Daoy (cell line): ENCODE measurements around the gene TIMD4. TPM values are rescaled to one million over a fixed set of nuclear protein-coding genes. Genes with fewer than 3 reads are reported as not detected.

Experiments
- DNase-seq: peaks from one replicate; pipeline ENCODE4 v3.0.0-alpha.2; 2015; ENCODE audit warnings: low read depth
- total RNA-seq: library from RNA; depleted of rRNA; stranded (reverse); fragments of >200 nt; shearing (Covaris generic); gene quantifications from 2 replicates; pipeline ENCODE4 v1.2.3, GENCODE V29; 2014

TIMD4 gene
- total RNA-seq, 1 experiment from 2014 or later, result not detected

DNA sequence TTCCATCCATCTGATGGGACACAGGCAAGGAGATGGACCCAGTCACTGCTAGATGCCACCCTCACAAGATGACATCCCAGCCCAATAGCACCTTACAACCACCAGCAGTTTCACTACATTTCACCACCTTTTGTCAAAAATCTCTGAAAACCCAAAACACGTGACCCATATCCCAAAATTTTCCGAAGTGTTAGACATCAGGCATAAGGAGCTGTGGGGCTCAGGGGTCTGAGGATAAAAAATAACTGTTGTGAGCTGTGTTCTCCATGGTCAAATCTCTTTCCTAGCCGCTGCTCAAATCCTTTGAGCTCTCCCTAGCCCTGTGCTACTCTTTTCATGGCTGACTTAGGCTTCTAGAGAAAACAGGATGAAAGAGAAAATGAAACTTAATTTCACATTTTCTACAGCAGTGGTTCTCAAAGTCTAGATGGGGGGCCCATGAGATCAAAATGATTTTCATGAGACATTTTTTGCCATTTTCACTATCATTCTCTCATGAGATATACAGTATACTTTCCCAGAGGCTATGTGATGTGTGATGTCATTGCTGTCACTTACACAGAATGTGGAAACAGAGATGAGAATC lies 40.7 kb downstream of the TIMD4 start:
- DNase-seq, result no peak

DNA sequence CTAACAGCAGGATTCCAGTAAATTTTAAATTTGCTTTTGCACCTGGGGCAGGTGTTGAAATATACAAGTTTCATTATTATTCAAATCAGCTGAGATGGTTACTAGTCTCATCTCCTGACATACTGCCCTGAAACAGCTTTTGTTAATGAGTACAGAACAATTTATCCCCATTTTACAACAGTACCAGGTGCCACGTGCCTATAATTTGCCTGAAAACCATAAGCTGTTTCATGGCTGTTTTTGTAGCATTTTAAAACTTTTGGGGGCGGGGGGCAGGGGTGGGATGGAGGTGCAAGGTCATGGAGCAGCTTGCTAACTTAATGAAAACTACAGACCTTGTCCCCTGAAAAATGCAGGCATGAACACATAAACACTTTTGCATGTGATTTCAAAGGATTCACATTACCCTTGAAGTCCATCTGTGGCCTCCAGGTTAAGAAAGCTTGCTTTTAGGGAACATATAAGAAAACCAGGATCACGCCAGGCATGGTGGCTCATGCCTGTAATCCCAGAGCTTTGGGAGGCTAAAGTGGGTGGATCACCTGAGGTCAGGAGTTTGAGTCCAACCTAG lies 42.1 kb downstream of the TIMD4 start:
- DNase-seq, result no peak

GRCh38 chr5:156920042-156920860 lies 42.8 kb downstream of the TIMD4 start:
- DNase-seq, result peak; percentile 79

- peak; percentile 6 for DNase-seq
Measured at GRCh38 chr5:156918311-156918845, 44.6 kb downstream of the TIMD4 start.

DNA sequence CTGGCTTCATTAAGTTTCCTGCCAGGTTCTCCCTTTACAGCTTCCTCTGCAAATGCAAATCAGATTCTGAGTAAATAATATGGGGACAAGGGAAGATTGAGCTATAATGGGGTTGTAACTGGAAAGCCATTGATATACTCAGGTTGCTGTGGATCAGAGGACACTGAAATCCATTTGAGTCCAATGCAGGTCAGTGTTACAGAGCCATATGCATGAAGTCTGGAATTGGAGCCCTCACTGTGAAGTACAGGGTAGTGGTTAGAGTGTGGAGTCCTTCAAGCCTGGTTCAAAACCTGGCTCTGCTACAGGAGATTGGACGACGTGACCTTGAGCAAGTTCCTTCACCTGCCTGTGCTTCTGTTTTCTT lies 48.7 kb downstream of the TIMD4 start:
- no peak for DNase-seq

DNA sequence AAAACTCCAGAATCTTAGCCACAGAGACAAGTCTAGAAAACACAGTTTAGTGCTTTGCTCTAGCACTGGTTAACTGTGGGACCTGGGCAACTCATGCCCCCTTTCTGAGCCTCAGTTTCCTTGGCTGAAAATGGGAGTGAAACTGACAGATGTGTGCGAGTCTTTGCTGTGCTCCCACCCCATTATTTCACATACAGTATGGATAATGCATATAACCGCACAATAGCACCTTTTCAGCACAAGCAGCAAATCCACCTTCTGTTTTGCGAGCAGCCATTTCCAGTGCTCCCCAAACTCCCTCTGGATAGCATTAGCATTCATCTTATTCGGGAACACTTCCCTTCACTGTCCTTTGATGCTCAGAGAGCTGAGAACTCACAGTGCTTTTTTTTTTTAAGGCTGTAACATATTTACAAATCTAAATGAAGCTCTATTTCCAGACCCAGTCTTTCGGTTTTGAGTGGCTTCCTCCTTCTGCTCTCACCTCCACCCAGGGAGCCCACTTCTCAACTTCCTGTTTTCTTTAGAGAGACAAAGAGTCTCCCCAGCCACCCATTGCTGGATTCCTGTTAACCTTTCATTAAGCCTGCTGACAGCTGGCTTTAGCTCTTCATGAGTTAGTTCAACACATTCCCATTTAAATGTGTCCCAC lies 49.2 kb downstream of the TIMD4 start:
- DNase-seq, result peak; percentile 16

DNA sequence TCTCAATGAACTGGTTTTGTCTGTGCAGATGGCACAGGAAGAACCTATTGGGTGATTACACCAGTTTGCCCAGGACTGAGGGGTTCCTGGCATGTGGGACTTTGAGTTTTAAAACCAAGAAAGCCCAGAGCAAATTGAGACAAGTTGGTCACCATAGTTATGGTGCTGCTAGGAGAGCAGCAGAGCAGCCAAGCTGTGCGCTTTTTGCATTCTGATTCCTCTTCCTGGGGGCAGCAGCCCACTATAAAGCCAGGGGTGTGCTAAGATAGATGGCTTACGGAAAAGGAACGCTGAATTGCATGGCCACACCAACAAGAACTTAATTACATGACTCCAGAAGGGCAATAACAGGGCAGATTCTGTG lies 49.7 kb downstream of the TIMD4 start:
- no peak for DNase-seq

DNA sequence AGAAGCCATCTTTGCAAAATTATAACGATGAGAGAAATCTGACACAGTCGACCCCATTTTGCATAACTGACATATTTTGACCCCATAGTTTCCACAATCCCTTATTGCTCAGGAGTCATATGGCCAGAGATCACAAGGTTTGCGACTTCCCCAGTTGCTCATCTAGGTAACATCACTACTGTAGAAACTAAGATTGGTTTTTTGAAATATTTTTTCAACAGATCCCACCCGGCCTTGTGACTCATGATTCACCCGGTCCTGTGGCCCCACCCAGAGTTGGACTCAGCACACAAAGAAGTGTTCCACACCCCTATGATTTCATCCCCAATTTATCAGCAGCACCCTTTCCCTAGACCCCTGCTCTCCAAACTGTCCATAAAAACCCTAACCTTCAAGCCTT lies 50.2 kb downstream of the TIMD4 start:
- no peak for DNase-seq

DNA sequence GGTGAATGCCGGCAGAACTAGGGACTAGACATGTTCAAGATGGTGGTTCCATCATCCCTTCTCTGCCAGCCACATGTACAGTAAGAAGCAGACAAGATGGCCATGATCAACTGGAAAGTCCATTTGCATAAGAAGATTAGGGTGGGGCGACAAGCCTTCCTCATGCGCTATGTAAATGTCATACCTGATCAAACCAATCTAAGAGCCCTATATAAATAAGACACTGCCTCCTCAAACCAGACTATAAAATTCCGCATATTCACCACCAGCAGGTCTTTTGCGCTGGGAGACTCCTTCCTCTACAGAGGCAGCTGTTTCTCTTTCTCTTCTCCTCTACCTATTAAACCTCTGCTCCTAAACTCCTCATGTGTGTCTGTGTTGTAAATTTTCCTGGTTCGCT lies 53.8 kb downstream of the TIMD4 start:
- no peak for DNase-seq

DNA sequence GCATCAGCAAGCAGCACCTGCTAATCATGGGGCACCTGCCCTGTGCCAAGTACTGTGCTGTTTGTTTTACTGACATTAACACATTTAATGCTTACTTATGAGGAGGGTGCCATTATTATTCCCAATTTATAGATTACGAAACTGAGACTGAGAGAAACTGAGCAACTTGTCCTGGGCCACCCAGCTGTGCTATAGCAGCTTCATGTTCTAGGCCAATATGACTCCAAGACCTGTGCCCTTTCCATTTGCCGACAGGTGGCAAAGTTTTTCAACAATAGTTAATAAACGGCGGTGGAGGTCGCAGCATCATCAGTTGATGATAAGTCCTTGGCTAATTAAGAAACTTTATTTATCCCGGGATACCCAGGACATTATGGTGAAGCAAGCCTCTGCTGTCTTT lies 55.4 kb downstream of the TIMD4 start:
- no peak for DNase-seq

GRCh38 chr5:156906807-156907206 lies 56.2 kb downstream of the TIMD4 start:
- no peak for DNase-seq

DNA sequence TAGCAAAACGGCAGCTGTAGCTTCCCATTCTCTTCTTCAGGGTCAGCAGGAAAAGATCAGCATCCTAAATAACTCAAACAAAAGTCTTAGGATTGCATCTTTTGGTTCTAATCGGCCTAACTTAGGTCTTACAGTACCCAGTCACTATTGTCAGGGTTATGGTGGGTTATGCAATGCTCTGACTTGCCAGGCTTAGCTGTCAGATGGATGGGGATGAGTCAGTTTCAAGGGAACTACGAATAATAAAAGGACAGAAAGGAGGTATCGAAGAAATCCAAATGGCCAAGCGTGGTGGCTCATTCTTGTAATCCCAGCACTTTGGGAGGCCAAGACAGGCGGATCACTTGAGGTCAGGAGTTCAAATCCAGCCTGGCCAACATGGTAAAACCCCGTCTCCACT lies 66.5 kb downstream of the TIMD4 start:
- no peak for DNase-seq

- no peak for DNase-seq
Measured at GRCh38 chr5:156893517-156893916, 69.5 kb downstream of the TIMD4 start.

DNA sequence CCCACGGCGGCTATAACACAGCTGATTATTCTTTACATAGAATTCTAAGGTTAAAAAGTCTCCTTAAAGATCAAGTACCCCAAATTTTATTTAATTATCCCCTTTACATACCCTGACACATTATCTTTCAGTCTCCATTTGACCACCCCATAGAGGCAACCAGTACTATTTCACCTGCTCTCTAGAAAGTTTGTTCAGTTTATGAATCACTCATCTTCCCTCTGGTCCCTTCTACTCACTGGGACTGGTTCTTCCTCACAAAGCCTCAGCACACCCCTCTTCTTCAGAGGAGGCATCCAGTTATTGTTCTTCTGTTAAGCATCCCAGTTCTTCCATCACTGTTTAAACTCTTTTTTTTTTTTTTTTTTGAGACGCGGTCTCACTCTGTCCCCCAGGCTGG lies 70.2 kb downstream of the TIMD4 start:
- no peak for DNase-seq

DNA sequence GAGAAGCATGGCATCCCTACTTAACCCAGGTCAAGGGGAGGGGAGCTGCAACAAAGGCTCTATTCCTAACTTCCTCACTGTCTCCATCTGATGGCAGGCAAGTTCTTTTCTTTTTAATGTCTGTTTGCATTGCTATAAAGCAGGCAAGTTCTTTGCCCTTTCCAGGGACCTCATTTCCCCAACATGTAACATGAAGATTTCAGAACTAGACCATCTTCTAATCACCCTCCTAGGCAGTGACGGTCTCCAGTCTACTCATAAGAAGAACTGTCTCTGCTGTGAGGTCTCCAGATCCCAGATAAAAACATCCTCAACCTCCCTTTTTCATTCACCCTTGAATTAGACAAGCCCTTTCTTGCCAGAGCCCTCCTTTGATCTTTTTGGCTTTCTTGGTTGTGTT lies 70.8 kb downstream of the TIMD4 start:
- no peak for DNase-seq

GRCh38 chr5:156888520-156888919 lies 74.5 kb downstream of the TIMD4 start:
- no peak for DNase-seq

DNA sequence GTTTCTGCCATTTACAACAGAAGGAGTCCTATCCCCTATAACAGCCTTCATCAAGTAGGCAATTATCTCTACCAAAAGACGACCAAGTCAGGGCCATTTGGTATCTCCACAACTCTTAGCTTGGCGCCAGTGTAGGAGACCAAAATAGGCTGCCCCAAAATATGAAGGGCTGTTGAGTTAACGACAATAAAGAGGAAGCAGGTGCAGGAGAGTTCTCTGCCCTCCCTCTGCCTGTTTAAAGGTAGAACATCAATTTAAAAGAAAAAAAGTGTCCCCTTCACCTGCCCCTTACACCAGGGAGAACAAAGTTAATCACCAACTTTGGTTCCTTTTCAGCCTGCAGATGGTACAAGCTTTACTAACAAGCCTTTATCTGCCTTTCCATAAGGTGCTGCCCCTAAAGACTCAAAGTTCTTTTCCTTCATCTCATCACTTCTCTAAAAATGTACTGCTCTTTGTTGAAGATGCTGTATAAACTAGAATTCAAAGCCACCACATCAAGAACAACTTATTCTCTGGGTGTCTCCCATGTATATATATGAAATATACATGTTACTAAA lies 79.6 kb downstream of the TIMD4 start:
- DNase-seq, result no peak

GRCh38 chr5:156879665-156880285 lies 83.3 kb downstream of the TIMD4 start:
- DNase-seq, result peak; percentile 6

- no peak for DNase-seq
Measured at GRCh38 chr5:156871212-156871611, 91.8 kb downstream of the TIMD4 start.

- no peak for DNase-seq
Measured at GRCh38 chr5:156870498-156870839, 92.6 kb downstream of the TIMD4 start.
